K562 (cell line): ENCODE data around the gene DERL3. TPM values are rescaled to one million over a fixed set of nuclear protein-coding genes. Genes with fewer than 3 reads are reported as not detected.

Experiments
- CBFA2T2 ChIP-seq: fragments of 450-650 bp; conservative IDR thresholded peaks from 2 replicates; pipeline ENCODE4 v1.6.1; 2017; ENCODE audit warnings: mild to moderate bottlenecking
- CBX1 ChIP-seq: sonication (generic); IDR thresholded peaks from 2 replicates; pipeline ENCODE4 v1.6.1; 2016; ENCODE audit warnings: antibody characterized with exemption, low read depth, mild to moderate bottlenecking
- GTF2E2 ChIP-seq: fragments of 200-800 bp; sonication (Bioruptor generic); IDR thresholded peaks from 2 replicates; pipeline ENCODE4 v1.6.1; 2016; ENCODE audit warnings: missing genetic modification characterization, missing compliant biosample characterization
- IRF2 ChIP-seq: sonication (generic); formaldehyde crosslinking; IDR thresholded peaks from 2 replicates; pipeline ENCODE4 v1.8.1; 2022; ENCODE audit warnings: mild to moderate bottlenecking, missing genetic modification reagents
- PCBP1 ChIP-seq: fragments of 200-400 bp; formaldehyde crosslinking; IDR thresholded peaks from 2 replicates; pipeline ENCODE4 v1.6.1; 2018; ENCODE audit warnings: mild to moderate bottlenecking, low read depth, low read length; ENCODE audit not compliant: poor library complexity, severe bottlenecking
- PTBP1 ChIP-seq: fragments of 200-400 bp; formaldehyde crosslinking; IDR thresholded peaks from 2 replicates; pipeline ENCODE4 v1.6.1; 2017; ENCODE audit warnings: low read depth, low read length
- RBM34 ChIP-seq: fragments of 200-400 bp; formaldehyde crosslinking; IDR thresholded peaks from 2 replicates; pipeline ENCODE4 v1.6.1; 2018; ENCODE audit warnings: low read length, borderline replicate concordance; ENCODE audit not compliant: insufficient read depth
- RHOXF2B ChIP-seq: fragments of 250-450 bp; sonication (Bioruptor Pico); conservative IDR thresholded peaks from 2 replicates; pipeline ENCODE4 v1.5.1; 2021
- SIN3A ChIP-seq, 2 experiments: fragments of 150-350 bp in 1 of 2; IDR thresholded peaks; 2 replicates each; pipeline ENCODE4 v1.6.1; 2011 to 2016; ENCODE audit warnings: borderline replicate concordance in 2 of 2, low read depth in 2 of 2, low read length in 2 of 2, mild to moderate bottlenecking in 2 of 2, moderate library complexity in 2 of 2; ENCODE audit not compliant: control insufficient read depth in 1 of 2
- polyA plus RNA-seq, 8 experiments: library from polyadenylated mRNA; depleted of rRNA in 4 of 8; stranded (reverse) in 5 of 8; unstranded in 3 of 8; fragments of >200 nt; fragmentation: Nextera tagmentation in 2 of 8; fragmentation: Illumina TruSeq in 1 of 8; extraction: Ambion mirVana in 2 of 8; extraction: Trizol in 1 of 8; gene quantifications; 2 replicates each; pipeline versions ENCODE4 v1.2.1 to v1.2.3, GENCODE V29; 2011 to 2014; ENCODE audit warnings: inconsistent platforms in 1 of 8, missing spikeins in 1 of 8
- total RNA-seq, 7 experiments: library from RNA; depleted of rRNA in 6 of 7; stranded (reverse); fragments of >200 nt in 6 of 7; fragmentation: Illumina TruSeq in 2 of 7; extraction: Trizol in 2 of 7; gene quantifications; 2 replicates each; pipeline versions ENCODE4 v1.2.1 to v1.2.3, GENCODE V29; 2011 to 2021; ENCODE audit warnings: low replicate concordance in 1 of 7
- TF ChIP-seq, protein P1 (sequence below): sonication (generic); formaldehyde crosslinking; IDR thresholded peaks from 2 replicates; pipeline ENCODE4 v1.8.1; 2023; ENCODE audit warnings: missing genetic modification reagents, mild to moderate bottlenecking, borderline replicate concordance
- TF ChIP-seq, protein P2 (sequence below): fragments of 450-650 bp; IDR thresholded peaks from 2 replicates; pipeline ENCODE4 v1.6.1; 2018; ENCODE audit not compliant: partially characterized antibody
- TF ChIP-seq, protein P3 (sequence below): sonication (generic); formaldehyde crosslinking; IDR thresholded peaks from 2 replicates; pipeline ENCODE4 v1.4.0; 2020; ENCODE audit warnings: mild to moderate bottlenecking, missing genetic modification reagents

Gene DERL3
- total and polyA plus RNA-seq, 9 of the 15 experiments (the other 6 are each of a cell fraction or from before 2014, with no cell fraction given), result 1.3 to 12.4 (median 4.8) TPM

DNA sequence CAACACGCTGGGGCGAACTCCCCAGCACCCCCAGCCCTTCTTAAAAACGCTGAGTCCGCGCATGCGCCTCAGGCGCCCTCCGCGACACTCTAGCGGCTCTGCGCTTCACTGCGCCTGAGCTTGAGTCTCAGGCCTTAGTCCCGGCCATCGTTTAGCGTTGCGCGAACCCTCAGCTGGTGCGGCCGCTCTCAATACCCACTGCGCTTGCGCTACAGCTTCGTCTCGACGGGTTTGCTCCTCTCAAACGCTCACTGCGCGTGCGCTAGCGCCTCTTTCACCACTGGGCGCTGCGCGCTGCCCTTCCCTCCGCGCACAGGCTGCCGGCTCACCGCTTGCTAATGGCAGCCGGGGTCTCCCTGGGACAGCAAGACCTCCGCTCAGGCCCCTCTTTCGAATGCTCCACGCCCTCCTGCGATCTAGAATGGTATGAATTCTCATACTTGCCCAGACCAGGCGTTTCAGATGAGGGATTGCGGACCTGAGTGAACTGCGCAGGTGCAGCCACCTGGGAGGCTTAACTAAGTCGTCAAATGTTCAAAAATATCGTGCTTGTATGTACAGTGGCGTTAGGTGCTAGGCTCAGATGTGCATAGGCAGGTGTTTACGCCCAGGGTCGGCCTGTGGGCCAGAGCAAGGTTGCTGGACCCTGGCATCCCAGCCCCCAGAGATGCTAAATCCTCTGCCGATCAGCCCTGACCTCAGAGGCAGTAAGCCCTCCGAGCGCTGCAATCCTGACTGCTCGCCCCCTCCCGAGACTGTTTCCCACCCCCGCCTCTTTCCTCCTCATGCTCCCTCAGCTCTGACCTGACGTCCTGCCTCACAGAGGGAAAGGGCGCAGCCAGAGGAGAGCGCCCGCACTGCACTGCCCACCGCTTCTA lies 19.0 kb upstream of the DERL3 start, which contains the start of gene SLC2A11 (continued):
- TF ChIP-seq, protein P1, sequence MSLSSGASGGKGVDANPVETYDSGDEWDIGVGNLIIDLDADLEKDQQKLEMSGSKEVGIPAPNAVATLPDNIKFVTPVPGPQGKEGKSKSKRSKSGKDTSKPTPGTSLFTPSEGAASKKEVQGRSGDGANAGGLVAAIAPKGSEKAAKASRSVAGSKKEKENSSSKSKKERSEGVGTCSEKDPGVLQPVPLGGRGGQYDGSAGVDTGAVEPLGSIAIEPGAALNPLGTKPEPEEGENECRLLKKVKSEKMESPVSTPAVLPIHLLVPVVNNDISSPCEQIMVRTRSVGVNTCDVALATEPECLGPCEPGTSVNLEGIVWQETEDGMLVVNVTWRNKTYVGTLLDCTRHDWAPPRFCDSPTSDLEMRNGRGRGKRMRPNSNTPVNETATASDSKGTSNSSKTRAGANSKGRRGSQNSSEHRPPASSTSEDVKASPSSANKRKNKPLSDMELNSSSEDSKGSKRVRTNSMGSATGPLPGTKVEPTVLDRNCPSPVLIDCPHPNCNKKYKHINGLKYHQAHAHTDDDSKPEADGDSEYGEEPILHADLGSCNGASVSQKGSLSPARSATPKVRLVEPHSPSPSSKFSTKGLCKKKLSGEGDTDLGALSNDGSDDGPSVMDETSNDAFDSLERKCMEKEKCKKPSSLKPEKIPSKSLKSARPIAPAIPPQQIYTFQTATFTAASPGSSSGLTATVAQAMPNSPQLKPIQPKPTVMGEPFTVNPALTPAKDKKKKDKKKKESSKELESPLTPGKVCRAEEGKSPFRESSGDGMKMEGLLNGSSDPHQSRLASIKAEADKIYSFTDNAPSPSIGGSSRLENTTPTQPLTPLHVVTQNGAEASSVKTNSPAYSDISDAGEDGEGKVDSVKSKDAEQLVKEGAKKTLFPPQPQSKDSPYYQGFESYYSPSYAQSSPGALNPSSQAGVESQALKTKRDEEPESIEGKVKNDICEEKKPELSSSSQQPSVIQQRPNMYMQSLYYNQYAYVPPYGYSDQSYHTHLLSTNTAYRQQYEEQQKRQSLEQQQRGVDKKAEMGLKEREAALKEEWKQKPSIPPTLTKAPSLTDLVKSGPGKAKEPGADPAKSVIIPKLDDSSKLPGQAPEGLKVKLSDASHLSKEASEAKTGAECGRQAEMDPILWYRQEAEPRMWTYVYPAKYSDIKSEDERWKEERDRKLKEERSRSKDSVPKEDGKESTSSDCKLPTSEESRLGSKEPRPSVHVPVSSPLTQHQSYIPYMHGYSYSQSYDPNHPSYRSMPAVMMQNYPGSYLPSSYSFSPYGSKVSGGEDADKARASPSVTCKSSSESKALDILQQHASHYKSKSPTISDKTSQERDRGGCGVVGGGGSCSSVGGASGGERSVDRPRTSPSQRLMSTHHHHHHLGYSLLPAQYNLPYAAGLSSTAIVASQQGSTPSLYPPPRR (CRISPR knock-in tag), result no peak
- TF ChIP-seq, protein P2, sequence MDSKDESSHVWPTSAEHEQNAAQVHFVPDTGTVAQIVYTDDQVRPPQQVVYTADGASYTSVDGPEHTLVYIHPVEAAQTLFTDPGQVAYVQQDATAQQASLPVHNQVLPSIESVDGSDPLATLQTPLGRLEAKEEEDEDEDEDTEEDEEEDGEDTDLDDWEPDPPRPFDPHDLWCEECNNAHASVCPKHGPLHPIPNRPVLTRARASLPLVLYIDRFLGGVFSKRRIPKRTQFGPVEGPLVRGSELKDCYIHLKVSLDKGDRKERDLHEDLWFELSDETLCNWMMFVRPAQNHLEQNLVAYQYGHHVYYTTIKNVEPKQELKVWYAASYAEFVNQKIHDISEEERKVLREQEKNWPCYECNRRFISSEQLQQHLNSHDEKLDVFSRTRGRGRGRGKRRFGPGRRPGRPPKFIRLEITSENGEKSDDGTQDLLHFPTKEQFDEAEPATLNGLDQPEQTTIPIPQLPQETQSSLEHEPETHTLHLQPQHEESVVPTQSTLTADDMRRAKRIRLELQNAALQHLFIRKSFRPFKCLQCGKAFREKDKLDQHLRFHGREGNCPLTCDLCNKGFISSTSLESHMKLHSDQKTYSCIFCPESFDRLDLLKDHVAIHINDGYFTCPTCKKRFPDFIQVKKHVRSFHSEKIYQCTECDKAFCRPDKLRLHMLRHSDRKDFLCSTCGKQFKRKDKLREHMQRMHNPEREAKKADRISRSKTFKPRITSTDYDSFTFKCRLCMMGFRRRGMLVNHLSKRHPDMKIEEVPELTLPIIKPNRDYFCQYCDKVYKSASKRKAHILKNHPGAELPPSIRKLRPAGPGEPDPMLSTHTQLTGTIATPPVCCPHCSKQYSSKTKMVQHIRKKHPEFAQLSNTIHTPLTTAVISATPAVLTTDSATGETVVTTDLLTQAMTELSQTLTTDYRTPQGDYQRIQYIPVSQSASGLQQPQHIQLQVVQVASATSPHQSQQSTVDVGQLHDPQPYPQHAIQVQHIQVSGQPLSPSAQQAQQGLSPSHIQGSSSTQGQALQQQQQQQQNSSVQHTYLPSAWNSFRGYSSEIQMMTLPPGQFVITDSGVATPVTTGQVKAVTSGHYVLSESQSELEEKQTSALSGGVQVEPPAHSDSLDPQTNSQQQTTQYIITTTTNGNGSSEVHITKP, result no peak
- TF ChIP-seq CBX1 (no peak), RBM34 (no peak), RHOXF2B (CRISPR knock-in tag) (no peak), PTBP1 (no peak), CBFA2T2 (no peak), IRF2 (CRISPR knock-in tag) (no peak), GTF2E2 (tag) (no peak), SIN3A (IDR thresholded peaks at IDR 0.05; ENCODE audit: borderline replicate concordance in 2 of 2, control insufficient read depth in 1 of 2, low read depth in 2 of 2, low read length in 2 of 2) (no peak), PCBP1 (no peak)
- TF ChIP-seq, protein P3, sequence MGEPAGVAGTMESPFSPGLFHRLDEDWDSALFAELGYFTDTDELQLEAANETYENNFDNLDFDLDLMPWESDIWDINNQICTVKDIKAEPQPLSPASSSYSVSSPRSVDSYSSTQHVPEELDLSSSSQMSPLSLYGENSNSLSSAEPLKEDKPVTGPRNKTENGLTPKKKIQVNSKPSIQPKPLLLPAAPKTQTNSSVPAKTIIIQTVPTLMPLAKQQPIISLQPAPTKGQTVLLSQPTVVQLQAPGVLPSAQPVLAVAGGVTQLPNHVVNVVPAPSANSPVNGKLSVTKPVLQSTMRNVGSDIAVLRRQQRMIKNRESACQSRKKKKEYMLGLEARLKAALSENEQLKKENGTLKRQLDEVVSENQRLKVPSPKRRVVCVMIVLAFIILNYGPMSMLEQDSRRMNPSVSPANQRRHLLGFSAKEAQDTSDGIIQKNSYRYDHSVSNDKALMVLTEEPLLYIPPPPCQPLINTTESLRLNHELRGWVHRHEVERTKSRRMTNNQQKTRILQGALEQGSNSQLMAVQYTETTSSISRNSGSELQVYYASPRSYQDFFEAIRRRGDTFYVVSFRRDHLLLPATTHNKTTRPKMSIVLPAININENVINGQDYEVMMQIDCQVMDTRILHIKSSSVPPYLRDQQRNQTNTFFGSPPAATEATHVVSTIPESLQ (CRISPR knock-in tag), result no peak
